GM18520 (cell line): Measurements from ENCODE around the gene GSG1.

Experiments
- ATAC-seq: cut with Tn5 transposase; IDR thresholded peaks from one replicate; pipeline ENCODE4 v1.9.1; 2021; ENCODE audit not compliant: unreplicated experiment

GSG1 gene

GRCh38 chr12:13120413-13120812 is 16.9 kb upstream of the GSG1 start:
- ATAC-seq: no peak

GRCh38 chr12:13119826-13120225 is 16.4 kb upstream of the GSG1 start:
- ATAC-seq: no peak

DNA sequence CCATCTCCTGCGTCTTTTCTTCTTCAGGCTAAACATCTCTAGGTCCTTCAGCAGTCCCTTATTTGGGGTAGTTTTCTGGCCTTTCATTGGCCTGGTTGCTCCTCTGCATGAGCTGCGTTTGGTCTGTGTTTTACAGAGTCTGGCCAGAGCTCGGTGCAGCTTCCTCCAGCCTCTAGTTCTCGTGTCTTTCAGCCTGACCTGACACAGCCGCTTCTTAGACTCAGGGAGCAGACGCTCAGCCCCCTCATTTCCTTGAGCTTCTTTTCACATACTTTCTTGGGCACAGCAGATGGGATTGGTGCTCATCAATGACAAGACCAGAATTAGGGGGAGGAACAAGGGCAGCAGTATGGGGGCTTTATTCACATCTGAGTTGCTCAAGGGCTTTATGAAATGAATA is 13.6 kb upstream of the GSG1 start:
- ATAC-seq: no peak

GRCh38 chr12:13116259-13116658 is 12.8 kb upstream of the GSG1 start:
- no peak for ATAC-seq

GRCh38 chr12:13114251-13115052 is 11.0 kb upstream of the GSG1 start:
- no peak for ATAC-seq

DNA sequence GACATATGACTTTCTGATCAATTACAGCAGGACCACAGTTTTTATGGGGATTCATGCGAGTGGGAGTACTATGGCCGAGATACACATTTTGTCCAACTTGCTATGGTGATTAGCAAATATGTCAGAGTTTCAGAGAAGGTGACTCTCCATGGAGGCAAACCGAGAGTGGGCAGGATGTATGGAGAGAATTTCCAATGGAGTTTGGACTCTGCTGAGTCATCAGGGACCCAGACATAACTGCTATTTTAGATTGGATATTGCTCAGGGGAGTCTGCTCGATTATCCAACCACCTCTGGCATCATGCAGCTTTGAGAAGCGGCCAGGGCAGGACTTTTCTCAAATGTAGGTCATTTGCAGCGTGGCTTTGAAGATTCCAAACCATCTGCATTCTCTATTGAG is 9.5 kb upstream of the GSG1 start:
- ATAC-seq: no peak

DNA sequence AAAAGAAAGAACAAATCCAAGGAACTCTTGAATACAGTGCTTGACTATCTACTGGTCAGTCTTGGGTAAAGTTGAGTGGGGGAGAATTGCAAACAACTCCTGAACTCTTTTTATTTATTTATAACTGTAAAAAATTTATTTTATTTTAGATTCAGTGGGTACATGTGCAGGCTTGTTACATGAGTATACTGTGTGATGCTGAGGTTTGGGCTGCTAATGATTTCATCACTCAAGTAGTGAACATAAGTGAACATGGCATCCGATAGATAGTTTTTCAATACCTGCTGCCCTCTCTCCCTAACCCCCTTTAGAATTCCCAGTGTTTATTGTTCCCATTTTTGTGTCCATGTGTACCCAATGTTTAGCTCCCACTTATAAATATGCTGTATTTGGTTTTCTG is 3.2 kb upstream of the GSG1 start:
- no peak for ATAC-seq

DNA sequence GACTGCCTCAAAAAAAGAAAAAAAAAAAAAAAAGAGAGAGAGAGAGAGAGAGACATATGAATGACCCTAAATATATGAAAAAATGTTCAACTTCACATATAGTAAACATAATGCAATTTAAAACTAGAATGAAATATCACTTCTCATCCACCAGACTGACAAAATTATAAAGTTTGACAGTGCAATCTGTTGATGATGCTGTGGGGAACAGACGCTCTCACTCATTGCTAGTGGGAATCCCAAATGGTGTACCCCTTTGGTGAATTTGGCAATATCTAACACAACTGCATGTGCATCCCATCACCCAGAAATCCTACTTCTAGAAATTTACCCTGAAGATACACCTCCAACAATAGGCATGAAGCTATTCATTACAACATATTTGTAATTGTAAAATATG is 2.3 kb upstream of the GSG1 start:
- ATAC-seq: no peak

DNA sequence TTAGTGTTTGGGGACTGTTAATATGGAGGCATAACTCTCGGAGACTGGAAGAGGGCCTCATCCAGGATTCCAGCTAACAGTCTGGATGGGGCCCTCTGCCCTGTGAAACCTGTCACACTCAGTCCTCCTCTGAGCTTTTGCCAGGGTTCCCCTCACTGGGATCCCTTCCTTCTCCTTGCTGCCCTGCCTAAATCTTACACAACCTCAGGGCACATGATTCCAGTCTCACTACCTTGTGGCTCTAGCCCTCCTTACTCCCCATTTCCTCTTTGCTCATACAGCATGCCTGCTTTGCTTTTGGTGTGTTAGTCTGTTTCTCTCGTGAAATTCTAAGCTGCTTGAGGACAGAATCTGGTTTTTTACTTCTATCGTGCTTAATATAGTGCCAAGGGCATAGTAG is 942 bp upstream of the GSG1 start:
- ATAC-seq: no peak

- no peak for ATAC-seq
These were observed 839 bp downstream of the GSG1 start for GRCh38 chr12:13102461-13103195.

DNA sequence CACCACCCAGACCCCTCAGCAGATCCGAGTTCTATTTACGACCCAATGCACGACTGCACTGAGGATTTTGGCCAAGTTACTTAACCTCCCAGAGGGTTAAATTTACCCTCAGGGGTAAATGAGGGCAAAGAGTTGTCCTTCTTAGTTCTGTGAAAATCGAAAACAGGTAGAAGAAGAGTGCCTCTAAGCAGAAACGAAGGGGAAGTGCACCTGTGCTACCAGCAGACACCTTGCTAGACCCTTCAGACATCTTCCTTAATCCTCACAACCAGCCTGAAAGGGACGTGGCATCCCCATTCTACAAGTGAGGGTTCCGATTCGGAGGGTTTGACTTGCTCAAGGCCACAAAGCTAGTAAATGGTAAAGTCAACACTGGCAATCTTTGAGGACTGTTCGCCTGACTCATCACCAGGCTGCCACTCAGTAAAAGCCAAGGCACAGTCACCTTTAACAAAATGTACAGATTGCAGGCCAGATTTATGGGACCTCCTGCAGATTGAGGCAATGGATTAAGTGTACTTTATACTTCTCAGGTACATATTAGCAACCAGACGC is 1.6 kb downstream of the GSG1 start:
- no peak for ATAC-seq

- ATAC-seq: peak; percentile 86
These were observed 2.3 kb downstream of the GSG1 start for GRCh38 chr12:13100882-13101769.

- ATAC-seq: no peak
These were observed 2.9 kb downstream of the GSG1 start for GRCh38 chr12:13100605-13100881.

- ATAC-seq: no peak
These were observed 3.4 kb downstream of the GSG1 start for GRCh38 chr12:13099844-13100604.

- no peak for ATAC-seq
These were observed 4.2 kb downstream of the GSG1 start for GRCh38 chr12:13099066-13099843.

GRCh38 chr12:13097491-13098011 is 5.9 kb downstream of the GSG1 start:
- ATAC-seq: no peak

GRCh38 chr12:13095266-13095995 is 8.0 kb downstream of the GSG1 start:
- ATAC-seq: no peak

DNA sequence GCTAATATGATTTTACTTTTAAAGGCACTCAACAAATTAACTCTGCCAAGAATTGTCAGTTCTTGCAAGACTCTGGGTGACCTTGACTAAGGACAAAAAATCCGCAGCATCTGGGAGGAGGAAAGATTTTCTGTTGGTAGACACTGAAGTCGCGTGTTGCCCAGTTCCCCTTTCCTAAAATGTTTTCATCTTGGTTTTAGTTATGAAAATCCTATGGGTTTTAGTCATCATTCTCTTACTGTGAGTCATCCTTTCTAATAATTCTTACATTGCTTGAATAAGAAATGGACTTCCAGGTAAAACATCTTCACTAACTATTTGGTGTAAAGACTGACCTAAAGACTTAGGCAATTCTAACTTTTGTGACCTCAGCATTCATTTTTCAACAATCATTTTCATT is 9.1 kb downstream of the GSG1 start:
- no peak for ATAC-seq

DNA sequence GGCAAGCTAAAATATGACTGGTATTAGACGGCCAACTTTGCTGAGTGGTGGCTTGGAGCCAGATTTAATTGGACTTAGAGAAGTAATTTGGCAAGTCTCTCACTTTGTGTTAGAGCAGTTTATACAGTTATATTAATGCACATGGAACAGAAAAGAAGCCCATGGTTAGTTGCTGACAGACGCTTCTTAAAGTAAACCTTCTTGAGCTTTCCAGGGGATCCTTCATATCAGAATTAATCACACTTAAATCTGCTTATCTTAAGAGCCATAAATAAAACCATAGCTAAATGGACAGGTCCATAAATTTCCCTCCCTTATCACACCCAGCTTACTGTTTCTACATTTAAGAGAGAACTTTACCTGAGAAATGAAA is 9.6 kb downstream of the GSG1 start:
- no peak for ATAC-seq
